Body of pancreas (tissue), 4 donors: Measurements from ENCODE around the gene SEM1.

ENCODE experiments used
- POLR2A ChIP-seq, 3 donors: fragments of 450-650 bp; IDR thresholded peaks; one replicate each; pipeline ENCODE4 v1.6.1; 2016; ENCODE audit warnings: antibody characterized with exemption in 3 of 3, mild to moderate bottlenecking in 2 of 3
- TF ChIP-seq, protein P1 (sequence below), 7 experiments: fragments of 450-650 bp in 4 of 7; fragments of 200-600 bp in 3 of 7; sonication (generic) in 3 of 7; IDR thresholded peaks; one replicate each; pipeline ENCODE4 v1.5.1; 2016 to 2019; ENCODE audit warnings: antibody characterized with exemption in 7 of 7

- TF ChIP-seq, protein P1, sequence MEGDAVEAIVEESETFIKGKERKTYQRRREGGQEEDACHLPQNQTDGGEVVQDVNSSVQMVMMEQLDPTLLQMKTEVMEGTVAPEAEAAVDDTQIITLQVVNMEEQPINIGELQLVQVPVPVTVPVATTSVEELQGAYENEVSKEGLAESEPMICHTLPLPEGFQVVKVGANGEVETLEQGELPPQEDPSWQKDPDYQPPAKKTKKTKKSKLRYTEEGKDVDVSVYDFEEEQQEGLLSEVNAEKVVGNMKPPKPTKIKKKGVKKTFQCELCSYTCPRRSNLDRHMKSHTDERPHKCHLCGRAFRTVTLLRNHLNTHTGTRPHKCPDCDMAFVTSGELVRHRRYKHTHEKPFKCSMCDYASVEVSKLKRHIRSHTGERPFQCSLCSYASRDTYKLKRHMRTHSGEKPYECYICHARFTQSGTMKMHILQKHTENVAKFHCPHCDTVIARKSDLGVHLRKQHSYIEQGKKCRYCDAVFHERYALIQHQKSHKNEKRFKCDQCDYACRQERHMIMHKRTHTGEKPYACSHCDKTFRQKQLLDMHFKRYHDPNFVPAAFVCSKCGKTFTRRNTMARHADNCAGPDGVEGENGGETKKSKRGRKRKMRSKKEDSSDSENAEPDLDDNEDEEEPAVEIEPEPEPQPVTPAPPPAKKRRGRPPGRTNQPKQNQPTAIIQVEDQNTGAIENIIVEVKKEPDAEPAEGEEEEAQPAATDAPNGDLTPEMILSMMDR (IDR thresholded peaks at IDR 0.05): no peak
- no peak for TF ChIP-seq POLR2A (IDR thresholded peaks at IDR 0.05)
Observed at GRCh38 chr7:96747418-96747940, 37.8 kb upstream of the SEM1 start.
